Renal cortex interstitium (tissue), 11 donors: Measurements from ENCODE around the gene ACOT9. TPM values are rescaled to one million over a fixed set of nuclear protein-coding genes. Genes with fewer than 3 reads are reported as not detected.
A peak's percentile ranks its signal among the peaks of the same experiment; 100 is the strongest.
"Not testable (repeated sequence)": the region's sequence is repeated elsewhere in the genome, so short reads cannot be mapped to it uniquely, and the experiment has no call there.

Experiments
- DNase-seq, 11 donors: peaks; one replicate each; pipeline ENCODE4 v3.0.0-alpha.2; 2013; ENCODE audit warnings: low read depth in 9 of 11, low spot score in 4 of 11; ENCODE audit errors: extremely low read depth in 1 of 11
- polyA plus RNA-seq, 3 donors: library from polyadenylated mRNA; unstranded; fragments of 120-200 nt; gene quantifications; one replicate each; pipeline ENCODE4 v1.2.1, GENCODE V29; 2013; ENCODE audit not compliant: insufficient read length in 3 of 3

The ACOT9 gene
- polyA plus RNA-seq, 3 donors, result 30.3 to 46.6 (median 37.2) TPM

DNA sequence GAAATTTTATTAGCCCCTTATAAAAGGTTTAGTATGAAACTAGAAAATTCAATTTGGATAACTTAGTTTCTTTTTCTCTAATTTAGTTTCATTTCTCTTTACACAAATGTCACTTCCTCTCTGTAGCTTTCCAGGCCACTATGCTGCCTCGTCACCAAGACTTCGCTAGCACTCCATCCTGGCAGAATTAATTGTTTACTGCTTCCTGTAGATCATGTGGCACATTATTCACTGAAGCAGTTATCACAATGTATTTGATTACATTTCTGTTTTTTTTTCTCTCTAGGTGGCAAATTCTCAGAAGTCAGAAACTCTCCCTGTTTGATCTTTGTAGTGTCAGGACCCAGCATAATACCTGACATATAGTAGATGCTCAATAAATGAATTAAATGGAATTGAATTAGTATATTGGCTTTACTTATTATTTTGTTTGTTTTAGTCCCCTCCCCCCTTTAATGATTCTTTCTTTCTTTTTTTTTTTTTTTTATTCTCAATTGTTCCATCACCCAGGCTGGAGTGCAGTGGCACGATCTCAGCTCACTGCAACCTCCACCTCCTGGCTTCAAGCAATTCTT lies 30.6 kb upstream of the ACOT9 start:
- DNase-seq, result no peak

DNA sequence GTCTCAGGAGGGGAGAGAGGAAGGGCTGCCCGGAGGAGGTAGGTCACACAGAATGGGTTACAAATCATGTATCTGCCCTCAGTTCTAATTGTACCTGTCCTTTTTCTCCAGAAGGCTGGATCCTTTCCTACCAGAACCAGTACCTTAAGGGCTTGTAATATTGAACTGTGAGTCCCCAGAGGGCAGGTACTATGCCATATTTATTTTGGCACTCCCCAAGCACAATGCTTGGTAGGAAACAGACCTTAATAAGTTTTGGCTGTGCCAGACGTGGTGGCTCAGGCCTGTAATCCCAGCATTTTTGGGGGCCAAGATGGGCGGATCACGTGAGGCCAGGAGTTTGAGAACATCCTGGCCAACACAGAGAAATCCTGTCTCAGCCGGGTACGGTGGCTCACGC lies 28.0 kb upstream of the ACOT9 start:
- DNase-seq, result not testable (repeated sequence)

DNA sequence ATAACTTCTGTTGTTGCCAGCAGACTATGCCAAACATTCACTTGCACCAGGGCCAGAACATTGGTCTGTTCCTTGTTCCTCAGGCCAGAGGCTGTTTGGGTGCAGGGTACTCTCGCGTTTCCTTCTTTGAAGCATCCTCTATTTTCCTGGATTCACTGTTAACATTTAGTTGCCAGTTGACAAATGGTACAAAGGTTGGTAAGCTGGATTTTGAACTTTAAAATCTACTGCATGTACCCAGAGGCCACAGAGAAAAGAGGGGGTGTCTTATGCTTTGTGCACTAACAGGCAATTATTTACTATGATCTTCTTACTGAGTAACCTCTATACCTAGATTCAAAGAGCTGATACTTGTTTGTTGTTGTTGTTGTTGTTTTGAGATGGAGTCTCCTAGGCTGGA lies 27.1 kb upstream of the ACOT9 start:
- DNase-seq, result no peak

DNA sequence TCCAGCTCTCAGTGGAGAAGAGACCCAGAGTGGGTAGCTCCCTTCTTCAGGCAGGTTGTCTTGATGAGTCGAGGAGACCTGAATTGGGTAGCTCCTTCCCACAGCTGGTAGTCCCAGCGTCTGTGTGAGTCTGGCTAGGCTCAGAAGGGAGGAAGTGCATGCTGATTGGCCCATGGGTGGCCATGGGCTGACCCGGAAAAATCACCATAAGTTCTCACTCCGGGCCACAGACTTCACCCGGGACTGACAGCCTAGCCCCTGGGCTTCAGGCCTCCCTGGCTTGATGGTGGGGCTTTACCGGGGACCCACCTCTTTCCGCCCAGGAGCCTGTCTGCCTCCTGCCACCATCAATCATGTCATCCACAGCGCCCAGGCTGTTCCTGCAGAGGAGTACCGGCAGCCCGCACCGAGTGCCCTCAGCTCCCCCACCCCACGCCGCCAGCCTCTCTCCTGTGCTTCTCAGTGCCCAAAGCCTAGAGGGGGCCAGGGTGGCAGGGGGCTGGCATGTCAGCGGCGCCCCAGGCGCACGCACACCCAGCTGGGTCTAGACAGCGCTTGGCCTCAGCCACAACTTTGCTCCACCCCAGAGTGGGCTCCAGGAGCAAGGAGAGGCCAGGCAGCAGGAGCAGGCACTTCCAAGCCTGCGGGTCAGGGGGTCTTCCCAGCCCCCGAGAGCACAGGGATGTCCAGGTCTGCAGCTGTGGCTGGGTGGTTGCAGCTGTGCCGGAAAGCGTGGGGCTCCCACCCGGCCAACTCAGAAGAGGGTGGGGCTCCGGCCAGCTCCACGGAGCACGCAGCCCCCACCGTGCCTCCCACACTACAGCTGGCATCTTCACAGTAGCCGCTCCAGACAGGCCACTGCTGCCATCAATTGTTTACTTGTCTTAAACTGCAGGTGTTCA lies 23.8 kb upstream of the ACOT9 start:
- no peak for DNase-seq

DNA sequence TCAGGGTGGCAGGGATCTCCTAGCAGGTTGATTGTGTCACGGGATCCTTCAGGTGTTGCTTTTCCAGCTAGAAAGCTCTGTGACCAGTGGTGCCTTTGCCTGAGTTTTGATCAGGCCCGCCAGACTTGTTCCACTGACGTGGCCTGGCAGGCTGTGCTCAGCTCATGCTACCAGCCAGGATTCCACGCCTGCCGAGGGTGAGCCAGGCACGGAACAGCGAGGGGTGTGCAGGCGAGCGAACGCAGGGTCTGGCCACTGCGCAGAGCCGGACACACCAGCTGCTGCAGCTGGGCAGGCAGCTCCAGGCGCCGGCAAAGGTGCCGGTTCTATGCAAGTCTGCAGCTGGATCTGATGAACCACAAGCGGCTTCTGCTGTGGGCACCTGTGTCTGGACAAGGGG lies 22.8 kb upstream of the ACOT9 start:
- DNase-seq, result no peak

DNA sequence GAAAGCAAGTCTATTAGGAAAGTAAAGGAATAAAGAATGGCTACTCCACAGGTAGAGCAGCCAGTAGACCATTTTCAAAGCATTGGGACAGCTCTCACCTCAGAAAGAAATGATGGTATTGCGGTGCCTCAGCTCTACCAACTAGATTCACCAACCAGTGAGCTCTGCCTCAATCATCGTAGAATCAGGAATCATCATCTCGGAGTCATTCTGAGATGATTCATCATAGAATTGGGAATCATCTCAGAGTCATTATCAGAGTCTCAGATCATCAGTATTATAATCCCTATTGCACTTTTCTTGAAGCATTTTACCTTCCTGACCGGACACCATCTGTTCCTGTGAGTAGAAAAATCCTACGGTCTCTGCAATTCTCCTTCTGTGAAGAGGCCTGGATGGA lies 22.4 kb upstream of the ACOT9 start:
- DNase-seq, result no peak

DNA sequence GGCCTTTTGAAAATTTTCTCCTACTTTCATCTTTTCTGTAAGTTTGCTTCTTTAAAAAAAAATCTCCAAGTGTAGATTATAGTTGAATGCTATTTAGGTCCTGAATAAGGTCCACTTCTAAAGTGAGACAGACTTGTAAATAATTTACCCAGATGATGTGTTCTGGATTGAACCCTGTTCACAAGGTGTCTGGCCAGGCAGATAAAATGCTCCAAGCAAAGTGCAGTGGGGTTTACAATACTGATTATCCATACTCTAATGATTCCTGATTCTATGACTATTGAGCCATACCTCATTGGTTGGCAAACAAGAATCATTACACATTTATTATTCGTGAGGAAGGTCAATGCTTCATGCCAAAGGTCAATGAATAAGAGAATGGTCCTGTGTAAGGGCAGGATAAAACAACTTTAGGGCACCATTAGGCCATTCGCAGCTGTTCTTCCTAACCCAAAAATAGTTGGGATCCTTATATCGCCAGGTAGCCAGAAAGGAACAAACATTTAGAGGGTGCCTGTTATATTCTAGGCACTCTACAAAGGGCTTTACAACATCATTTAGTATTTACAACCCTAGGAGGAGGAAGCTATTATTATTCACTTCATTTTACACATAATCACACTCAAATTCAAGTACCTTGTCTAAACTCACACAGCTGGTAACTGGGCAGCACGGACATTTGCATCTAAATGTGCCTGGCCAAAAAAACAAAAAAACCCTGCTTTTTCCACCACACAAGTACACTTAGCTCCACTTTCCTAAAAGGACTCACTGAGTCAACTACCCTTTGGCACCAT lies 21.3 kb upstream of the ACOT9 start:
- no peak for DNase-seq

DNA sequence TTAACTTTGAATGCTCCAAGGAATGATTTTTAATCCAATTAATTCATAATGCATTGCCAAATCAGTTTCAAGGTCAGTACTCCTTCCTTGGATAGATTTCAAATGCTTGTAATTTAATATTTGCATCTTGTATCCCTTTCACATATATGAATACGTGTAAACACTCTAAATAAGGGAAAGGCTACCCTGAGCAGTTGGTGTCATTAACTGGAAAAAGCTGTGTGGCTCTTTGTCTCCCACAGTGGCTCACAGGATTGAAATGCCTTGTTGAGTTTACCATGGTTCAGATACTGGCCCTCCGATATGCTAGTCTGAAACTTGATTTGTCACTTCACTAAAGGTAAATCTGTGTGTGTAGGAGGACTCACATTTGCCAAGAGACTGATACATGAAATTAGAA lies 16.7 kb upstream of the ACOT9 start:
- DNase-seq, result no peak

DNA sequence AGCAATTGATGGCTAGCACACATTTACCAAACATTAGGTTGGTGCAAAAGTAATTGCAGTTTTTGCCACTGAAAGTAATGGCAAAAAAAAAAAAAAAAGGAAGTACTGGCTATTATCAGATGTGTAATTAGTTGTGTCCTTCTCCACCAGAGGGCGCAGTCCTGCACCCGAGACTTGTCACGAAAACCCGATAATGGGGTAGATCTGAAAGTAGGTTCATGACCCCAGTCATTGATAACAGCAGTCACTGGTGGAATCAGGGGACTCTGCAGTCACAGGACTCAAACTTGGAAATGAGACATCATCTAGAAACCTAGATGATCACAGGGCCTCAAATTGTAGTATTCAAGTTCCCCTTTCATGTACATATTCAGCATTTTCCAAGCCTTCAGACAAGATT lies 13.1 kb upstream of the ACOT9 start:
- no peak for DNase-seq

DNA sequence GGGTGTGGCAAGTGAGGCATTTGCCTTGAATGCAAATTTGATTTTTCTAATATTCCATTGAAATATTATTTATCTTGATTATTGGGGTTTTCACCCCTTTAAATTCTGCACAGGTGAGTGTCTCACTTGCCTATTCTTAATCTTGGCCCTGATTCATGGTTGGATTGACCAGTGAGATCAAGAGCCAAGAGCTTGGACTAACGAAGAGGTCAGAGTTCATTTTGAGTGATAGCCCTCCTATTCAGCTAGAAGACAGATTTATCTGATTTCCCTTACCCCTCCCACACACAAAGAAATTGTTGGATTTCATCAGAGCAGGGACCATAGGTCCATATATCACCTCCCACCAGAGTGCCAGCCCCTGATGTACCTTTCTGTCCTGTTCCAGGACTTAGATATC lies 11.6 kb upstream of the ACOT9 start:
- no peak for DNase-seq

DNA sequence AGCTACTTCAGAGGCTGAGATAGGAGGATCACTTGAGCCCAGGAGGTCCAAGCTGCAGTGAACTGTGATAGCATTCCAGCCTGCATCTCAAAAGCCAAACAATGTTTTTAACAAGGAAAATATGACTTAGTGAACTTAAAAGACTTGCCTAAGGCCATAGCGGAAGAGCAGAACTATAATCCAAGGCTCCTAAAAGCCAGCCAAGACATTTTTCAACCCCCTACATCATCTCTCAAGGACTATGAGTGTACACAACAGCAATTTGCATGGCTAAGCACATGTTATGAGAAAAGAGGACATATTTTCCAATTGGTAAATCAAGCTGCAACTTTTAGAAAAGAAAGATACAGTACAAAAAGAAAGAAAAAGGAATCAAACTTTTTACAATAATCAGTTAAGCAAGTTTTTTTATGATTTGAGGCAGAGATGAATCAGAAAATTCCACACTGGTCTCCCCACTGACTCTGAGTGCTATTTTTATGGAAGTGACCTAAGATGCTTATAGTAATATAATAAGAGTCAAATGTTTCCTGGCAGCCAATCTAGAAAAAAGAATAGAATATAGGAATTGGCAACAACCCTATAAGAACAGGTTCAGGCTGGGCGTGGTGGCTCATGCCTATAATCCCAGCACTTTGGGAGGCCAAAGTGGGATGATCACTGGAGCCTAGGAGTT lies 9.8 kb upstream of the ACOT9 start:
- DNase-seq, result no peak

DNA sequence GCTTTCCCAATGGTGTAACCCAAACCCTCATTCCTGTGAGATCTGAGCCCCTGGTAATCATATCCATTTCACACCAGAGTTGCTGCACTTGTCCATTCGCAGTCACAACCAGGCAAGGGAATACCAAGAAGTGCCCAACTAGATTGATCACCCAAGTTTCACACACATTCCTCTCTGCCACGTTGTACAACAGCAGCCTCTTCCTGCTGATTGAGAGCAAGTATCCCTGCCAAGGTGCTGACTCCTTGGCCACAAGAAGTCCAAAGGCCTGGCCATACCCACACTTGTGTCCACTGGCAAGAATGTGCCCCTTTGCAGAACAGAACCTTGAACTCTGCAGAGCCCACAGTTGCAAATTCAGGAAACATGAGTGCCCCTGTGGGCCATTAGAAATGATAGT lies 6.5 kb upstream of the ACOT9 start:
- no peak for DNase-seq

DNA sequence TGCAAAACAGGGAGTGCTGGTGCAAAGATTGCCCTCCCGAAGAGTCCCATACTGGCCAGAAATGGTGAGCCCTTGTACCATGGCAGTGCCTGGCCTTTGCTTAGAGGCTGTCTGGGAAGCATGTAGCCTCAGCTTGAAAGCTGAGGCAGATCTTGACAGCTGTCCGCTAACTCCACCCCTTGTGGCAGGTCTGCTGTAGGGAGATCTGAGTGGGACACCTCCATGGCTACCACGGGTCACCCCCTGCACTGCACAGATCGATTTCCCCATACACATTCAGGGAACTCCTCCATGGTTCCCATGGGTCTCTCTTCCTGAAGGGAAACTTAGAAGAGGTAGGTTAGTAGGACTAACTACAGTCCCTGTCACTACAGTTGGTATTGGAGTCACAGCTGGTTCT lies 6.1 kb upstream of the ACOT9 start:
- no peak for DNase-seq

DNA sequence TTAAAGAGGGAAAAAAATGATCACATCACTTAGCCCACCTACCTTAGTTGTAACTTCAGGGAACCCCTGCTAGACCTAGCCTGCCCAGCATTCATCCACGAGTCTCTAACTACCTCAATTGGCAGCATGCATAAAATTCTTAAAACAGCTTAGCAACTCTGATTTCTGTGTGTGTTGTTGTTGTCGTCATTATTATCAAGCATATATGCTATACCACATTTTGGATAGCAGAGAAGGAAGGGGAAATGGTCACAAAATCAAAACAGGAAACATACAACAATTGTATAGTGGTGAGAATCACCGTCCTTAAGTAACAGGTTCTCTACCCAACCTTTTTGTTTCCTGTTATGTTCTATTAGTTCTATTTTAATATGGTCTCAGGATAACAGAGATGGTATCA lies 2.7 kb upstream of the ACOT9 start:
- DNase-seq, result no peak

DNA sequence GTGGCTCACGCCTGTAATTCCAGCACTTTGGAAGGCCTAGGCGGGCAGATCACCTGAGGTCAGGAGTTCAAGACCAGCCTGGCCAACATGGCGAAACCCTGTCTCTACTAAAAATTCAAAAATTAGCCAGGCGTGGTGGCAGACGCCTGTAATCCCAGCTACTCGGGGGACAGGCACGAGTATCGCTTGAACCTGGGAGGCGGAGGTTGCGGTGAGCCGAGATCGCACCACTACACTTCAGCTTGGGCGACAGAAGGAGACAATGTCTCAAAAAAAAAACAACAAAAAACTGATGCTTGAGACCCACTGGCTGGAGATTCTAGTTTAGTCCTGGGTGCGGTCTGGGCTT lies 521 bp upstream of the ACOT9 start:
- not testable (repeated sequence) for DNase-seq

DNA sequence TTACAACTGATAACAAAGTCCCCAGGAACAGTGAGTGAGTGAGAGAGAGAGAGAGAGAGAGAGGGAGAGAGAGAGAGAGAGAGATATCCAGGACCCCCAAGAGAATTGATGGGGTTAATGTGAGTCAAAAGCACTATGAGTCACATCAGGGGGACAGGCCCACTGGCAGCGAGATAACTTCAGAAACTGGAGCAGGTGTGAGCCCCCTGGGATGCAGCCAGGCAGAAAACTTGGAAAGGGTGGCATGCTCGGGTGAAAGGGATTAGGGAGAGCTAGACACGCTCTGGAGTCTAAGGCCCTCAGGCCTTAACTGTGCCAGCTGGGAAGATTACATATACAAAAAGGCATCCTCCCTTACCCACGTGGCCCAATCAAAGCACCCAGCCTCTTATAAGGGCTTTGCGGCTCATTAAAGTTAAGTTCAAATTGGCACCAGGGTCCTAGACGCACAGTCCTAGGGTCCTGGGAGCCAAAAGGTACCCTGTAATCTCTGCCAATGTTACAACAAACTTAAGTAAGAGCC lies 841 bp downstream of the ACOT9 start:
- DNase-seq, result peak in 6 of 11 donors; percentile 27 to 51 (median 40)

DNA sequence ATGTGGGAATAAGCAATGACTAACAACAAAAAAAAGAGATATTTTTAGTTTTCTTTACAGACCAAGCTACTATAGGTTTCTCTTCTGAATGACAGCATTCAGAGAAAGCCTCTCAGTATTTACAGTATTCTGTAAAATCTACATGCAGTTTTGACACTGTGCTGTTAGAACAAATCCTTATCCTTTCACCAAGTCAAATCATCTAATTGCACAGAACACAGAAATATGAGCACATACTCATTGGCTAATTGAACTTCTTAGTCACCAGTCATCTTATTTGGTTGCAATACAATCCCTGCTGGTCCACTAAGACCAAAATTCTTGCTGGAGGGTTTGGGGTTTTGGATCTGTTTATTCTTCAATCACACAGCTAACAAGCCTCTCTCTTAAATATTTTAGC lies 5.7 kb downstream of the ACOT9 start:
- DNase-seq, result no peak

DNA sequence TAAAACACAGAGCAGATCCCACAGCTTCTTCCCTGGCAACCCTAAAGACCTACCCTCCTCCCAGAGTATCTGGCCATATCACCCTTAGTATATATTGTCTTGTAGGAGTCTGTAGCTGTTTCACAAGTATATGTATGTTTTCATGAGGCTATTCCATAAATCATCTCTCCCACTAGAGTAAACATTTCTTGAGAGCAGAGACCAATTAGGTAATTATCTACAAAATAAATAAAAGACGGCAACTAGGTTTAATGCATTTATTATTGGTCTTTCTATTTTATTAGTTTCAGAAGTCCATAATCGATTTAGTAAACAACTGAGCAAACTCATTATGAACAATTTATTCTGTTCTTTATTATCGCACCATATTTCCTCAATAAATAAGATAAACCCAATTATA lies 7.0 kb downstream of the ACOT9 start:
- no peak for DNase-seq

DNA sequence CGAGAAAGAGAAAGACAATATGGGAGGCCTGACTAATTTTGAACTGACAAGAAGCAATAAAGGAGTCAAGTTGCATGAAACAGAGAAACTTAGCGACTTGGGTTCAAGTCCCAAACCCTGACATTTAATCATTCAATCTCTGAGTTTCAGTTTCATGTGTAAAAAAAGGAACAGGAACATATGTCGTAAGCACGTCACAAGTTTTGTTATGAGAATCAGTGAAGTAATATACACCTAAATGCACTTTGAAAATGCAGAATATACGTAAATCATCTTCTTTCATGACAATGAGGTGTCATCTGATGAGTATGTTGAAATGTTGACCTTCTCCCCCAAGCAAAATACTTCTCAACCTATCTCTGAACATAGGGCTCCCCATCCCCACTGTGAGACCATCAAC lies 10.4 kb downstream of the ACOT9 start:
- DNase-seq, result no peak
